Activated CD4-positive, alpha-beta T cell treated with anti-CD3 and anti-CD28 coated beads, Interleukin-2, amount 50 U/mL, for 1 hour (primary cell): ENCODE results near the gene MINPP1.
"Not testable (repeated sequence)": the region's sequence is repeated elsewhere in the genome, so short reads cannot be mapped to it uniquely, and the experiment has no call there.

ENCODE experiments used
- DNase-seq: peaks from one replicate; pipeline ENCODE4 v3.0.0-alpha.2; 2020

Gene MINPP1

DNA sequence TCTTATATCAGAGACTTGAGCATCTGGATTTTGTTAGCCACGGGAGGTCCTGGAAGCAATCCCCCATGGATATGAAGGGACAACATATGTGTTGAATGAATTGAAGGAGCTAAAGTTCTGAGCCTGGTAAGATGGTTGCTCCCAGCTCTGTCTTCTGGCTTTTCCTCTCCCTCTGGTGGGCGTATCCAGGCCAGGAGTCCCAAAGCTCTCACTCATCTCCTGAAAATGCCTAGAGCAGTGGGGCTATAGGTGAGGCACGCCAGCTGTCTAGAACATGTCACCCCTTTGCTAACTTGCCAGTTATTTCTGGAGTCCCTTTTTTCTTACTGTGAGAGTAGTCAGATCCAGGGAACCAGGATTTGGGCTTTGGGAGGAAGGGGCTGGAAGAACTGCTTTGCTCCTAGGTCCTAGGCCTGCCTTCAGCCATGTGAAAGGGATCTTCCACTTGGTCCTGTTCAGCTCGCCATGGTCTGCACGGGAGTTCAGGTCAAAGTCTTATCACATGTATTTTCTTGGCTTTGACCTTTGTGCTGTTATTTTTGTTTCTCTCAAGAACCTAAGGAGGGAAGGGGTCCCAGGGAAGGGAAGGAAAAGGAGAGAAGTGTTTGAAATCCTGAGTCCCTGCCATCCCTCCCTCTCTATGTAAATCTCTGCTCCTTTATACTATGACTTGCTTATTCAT is 73.6 kb downstream of the MINPP1 start:
- no peak for DNase-seq

DNA sequence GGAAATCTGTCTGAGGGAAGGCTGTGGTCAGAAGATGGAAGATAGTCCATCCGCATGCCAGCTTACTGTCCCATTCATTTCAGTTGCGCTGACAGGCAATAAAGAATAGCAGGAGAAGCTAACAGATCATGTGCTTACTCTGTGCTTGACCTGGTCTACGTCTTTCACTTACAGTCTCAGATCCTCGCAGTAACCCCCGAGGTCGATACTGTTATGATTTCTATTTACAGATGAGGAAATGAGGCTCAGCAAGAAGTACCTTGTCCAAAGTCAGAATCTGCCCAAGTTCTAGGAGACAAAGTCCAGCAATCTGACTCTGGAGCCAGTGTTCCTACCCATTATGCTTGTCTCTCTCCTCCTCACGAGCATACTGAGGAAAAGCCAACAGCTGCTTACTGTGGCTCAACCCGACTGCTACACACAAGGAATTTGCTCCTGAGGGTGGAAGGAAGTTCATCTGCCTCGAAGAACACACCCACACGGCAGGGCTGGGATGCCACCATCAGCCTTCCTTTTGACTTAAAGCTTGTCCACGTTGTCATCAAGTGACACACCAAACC is 74.2 kb downstream of the MINPP1 start:
- no peak for DNase-seq

DNA sequence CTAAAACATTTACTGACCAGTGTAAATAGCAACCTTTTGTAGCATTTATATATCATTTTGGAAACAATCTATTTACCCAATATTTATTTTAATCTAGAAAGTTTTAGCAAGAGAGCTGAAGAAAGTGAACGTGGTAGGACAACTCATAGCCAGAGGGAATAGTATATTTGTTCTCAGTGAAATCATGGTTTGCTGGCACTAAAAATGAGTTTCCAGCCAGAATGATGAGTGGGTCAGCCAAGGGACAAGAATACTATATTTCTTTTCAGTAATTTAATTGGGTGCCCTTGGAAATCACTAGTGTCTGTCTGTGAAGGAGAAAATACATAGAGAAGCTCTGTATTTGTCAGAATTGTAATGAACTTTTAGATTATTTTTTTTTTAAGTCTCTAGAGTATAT is 74.9 kb downstream of the MINPP1 start:
- no peak for DNase-seq

DNA sequence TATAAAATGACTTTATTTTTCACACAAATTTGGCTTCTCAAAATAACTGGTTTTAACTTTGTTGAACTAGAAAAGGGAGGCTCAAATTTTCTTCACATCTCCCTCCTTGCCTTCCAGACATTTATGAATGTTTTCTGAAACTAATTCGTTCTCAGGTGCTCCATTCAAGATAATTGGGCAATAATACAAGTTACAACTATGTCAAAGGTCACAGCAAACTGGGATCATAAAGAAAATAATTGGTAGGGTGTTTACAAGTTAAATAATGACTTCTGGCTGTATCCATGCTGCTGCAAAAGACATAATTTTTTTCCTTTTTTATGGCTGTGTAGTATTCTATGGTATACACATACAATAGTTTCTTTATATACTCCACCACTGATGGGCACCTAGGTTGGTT is 75.3 kb downstream of the MINPP1 start:
- no peak for DNase-seq

DNA sequence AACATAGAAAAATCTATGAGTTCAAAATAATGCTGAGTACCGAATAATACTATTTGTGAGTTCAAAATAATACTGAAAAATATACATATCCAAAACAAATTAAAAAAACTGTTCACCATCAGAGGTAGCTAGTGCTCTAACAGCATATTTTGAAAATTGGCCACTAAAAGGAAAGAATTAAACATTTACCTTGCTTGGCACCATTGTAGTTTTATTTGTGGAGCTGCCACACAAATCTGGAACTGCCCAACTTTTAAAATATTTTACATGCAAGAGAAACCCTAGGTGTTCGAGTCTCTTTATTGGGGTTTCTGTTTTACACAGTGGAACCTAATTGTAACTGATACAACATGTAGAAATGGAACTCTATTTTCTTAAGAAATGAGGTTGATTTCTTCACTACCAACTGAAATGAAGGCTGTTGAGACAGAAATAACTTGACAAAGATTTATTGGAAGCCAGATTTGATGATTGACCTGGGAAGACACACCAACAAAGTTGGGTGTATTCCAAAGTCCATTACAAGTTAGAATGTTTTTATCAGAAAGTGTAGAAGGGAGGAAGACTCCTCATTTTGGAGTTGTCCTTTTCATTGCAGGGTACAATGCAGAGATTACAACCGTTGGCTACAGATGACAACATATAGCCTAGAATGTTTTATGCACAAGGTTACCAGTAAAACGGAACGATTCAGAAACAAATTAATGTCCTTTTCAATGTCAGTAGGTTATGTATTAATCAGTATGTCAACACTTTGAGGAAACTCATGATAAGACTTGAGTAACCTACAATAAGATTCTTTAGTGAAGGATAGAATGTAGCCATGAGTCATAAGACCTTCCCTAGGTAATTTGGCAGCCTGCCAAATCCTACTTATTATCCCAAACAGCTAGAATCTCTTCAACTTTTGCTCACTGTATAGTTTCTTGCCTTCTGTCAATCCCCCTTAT is 81.1 kb downstream of the MINPP1 start:
- no peak for DNase-seq

DNA sequence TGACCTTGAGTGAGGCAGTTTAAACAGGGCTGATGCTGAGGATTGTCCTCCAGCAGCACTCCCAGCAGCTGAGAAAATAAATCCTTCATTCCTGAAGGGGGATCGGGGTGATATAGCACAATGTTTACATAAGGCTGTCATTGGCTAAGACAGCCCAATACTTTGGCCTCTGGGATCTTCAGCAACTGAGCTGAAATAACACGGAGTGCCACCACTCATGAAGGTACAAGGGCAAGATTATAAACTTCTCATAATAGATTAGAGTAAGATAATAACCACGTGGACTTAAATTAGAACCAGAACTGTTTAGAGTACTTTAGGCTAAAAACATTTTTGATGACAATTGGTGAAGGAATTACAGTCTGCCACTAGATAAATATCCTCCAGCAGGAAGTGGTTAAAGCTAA is 85.0 kb downstream of the MINPP1 start:
- DNase-seq: no peak

DNA sequence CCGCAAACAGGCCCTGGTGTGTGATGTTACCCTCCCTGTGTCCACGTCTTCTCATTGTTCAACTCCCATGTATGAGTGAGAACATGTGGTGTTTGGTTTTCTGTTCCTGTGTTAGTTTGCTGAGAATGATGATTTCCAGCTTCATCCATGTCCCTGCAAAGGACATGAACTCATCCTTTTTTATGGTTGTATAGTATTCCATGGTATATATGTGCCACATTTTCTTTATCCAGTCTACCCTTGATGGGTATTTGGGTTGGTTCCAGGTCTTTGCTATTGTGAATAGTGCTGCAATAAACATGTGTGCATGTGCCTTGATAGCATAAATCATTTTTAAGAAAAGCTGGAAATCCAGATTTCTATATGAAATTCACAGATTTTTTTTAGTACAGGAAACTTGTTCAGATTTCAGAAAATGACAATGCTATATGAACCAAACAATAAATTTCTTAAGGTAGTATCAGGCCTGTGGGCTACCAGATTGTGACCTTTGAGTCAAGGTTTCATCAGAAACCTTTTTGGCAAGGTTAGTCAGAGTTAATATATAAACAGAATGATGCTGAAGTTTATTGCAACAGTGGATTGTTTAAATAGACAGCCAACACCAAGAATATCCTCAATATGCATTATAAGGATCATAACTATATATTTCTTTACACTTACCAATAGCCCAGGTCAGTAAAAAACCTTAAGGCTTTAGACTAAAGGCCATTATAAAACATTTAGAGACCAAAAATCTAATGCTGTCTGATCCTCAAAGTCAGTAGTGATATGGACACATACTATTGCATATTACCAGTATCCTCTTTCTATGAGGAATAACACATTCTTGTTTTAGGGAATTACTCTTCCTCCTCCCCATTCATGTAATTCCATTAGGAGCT is 86.3 kb downstream of the MINPP1 start:
- no peak for DNase-seq

DNA sequence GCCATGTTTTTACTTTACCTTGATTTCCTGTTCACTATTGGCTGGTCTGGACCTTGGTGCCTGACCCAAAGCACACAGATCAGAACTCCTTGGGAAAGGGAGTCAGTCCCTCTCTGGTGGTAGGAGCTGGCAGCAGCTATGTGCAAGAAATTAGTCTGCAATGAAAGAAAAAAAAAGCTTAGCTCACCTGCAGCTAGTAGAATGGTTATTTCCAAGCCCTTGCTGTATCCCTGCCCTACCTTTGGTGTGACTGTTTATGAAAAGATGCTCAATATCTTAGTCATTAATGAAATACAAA is 86.8 kb downstream of the MINPP1 start:
- DNase-seq: no peak

DNA sequence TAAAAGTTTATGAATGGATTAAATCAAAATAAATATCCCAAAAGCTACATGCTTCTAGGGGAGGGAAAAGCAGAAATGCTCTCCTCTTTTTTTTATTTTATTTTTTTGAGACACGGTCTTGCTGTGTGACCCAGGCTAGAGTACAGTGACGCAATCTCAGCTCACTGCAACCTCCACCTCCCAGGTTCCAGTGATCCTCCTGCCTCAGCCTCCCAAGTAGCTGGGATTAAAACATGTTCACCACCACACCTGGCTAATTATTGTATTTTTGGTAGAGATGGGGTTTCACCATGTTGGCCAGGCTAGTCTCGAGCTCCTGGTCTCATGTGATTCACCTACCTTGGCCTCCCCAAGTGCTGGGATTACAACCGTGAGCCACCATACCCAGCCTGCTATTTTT is 88.2 kb downstream of the MINPP1 start:
- not testable (repeated sequence) for DNase-seq

DNA sequence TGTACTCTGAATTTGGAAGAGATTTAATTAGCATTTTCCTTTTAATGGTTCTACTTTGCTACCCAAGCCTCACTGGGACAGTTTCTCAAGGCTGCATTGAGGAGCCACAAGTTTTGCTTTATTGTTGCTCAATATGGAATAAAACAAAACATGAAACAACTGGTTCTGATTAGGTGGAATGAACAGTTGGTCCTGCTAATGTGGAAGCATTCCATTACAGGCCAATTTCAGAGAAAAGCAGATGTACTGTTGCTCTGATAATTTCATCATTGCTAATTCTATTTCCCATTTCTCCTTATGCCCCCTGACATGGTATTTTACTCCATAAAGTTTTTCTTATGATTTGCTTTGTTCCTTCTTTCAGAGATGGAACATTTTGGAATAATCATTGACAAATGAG is 89.0 kb downstream of the MINPP1 start:
- DNase-seq: no peak

DNA sequence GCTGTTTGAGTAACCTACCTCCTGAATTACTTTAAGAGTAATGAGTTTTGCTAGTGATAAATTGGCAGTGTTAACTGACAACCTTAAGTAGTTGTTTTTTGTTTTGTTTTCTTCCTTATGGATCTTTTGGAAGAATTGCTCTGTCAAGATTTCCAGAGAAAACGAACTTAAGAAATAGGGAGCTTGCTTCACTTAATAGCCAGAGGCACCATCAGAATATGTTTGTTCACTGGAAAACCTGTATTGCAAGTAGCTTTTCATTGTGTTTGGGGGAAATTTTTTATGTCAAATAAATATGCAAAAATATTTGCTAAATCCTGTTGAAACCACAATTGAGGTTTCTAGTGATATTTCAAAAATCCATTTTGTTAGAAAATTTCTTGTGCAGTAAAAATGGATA is 89.5 kb downstream of the MINPP1 start:
- no peak for DNase-seq

DNA sequence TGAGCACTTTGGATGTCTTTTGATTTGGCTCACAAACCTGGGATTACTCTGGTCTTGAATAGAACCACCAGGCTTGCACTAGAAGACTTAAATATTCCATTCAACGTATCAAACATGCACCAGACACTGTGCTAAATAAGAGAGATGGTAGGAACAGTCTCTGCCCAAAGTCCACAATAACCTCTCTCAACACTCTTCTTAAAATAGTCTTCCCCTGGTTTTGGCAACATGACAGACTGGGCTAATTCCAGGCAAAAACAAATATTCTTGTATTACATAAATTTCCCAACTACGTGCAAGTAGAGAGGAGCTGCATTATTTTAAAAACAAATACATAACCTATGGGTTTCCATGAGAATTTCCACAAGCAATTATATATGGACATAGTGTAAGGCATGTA is 90.2 kb downstream of the MINPP1 start:
- DNase-seq: no peak

DNA sequence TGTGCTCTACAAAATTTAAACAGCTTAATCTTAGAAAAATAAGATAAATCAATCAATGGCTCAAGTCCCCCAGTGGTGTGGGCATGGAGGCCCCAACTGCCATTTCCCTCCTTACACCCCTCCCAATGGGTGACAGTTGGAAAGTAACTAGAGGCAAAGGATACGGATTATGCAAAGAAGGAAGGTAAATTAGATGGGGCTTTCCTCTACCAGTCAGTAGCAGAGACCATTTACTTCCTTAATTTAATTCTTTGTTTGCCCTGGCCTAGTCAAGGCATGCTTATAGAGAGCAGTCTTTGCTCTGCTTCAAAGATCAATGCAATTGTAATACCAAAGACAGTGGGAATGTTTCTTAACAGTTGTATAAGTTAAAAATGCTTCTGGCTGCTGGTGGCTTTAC is 91.7 kb downstream of the MINPP1 start:
- no peak for DNase-seq

DNA sequence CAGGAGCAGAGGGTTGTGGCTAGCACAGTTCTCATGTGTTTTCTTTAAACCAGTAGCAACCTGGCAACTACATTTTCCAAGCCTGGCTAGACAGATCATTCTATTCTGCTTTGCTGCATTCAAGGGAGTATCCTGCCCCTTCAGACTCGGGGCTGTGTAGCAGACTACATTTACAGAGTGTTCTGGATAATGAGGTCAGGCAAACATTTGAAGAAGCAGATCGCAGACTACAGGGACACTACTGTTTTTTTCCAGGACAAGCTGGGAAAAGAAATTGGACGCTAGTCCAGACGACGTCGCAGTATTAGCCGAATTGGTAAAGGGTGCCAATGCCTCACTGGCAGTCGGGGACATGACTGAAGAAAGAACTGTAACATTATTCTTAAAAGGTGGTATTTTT is 94.0 kb downstream of the MINPP1 start:
- no peak for DNase-seq

DNA sequence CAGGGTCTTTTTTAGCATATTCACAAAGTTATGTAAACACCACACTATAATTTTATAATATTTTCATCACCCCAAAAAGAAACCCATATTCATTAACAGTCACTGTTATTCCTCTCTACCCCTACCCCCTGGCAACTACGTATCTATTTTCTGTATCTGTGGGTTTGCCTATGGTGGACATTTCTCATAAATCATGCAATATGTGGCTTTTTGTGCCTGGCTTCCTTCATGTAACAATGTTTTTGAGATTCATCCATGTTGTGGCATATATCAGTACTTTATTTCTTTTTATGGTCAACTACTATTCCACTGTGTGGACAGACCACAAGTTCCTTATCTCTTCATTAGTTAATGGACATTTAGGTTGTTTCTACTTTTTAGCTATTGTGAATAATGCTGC is 95.9 kb downstream of the MINPP1 start:
- no peak for DNase-seq
